Effector CD8-positive, alpha-beta T cell (primary cell): Measurements from ENCODE around the gene TCAP.

ENCODE experiments used
- DNase-seq: peaks from one replicate; lab custom pipeline; 2025; lab: John Stamatoyannopoulos, UW
- total RNA-seq, 4 experiments: gene quantifications; one replicate each; lab custom pipeline; 2026; lab: John Stamatoyannopoulos, UW

The TCAP gene
- total RNA-seq, result 0.88 to 3.6 (median 2.1) reads per million in 4 experiments

DNA sequence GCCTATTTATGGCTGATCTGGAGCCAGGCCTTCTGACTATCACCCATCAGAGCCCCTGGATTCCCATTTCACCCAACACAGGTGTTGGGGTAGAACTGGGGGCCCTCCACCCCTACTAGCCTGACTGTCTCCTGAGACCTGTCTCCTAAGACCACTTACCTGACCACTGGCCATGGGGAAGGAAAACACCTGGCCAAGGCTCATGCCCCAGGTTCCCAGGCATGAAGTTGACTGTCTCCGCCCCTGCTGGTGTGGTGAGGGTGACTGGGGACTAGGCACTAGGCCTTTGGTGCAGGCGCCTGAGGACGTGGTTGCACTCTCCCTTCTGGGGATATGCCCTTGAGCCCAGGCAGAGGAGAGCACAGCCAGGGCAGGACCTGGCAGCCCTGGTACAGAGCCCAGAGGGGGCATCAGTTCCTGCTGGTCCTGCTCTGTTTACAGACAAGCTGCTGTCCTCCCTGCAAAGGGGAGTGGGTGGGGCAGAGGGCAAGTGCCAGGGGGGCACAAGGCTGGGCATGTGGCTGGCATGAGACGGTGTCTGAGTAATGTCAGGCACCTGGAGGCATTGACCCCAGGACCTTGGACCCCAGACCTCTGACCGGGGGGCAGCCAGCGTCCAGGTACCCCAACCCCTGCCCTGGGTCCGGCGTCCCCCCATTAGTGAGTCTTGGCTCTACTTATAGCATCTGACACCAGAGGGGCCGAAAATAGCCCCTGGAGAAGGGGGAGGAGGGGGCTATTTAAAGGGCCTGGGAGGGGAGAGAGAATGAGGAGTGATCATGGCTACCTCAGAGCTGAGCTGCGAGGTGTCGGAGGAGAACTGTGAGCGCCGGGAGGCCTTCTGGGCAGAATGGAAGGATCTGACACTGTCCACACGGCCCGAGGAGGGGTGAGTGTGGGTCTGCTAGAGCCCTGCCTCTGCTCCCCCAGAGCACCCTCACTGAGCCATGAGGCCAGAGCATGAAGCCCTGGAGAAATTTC is at the start of gene TCAP:
Gene TCAP, plus strand, starts transcription at position 769 of the 981 bp plus-strand sequence. Its CDS starts 11 bp downstream, at position 780.
- DNase-seq, result no peak

- DNase-seq, result no peak
Measured at GRCh38 chr17:39615434-39615833, 49.7 kb upstream of the TCAP start.

DNA sequence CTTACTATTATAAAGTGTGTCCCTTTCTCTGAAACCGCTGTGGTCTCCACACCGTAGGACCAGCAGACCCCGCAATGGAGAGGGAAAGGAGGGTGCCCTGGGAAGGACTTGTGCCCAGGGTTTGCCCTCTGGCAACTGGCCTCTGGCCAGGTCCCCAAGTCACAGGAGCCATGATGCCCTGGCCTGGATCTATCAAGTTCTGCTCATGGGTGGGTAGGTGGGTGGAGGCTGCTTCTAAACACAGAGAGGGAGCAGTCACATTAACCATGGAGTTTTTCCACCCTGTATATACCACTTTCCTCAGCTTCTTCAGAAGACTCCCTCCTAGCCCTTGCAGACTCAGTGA is 48.1 kb upstream of the TCAP start:
- no peak for DNase-seq

GRCh38 chr17:39617446-39618245 is 47.5 kb upstream of the TCAP start:
- peak; percentile 39 for DNase-seq

DNA sequence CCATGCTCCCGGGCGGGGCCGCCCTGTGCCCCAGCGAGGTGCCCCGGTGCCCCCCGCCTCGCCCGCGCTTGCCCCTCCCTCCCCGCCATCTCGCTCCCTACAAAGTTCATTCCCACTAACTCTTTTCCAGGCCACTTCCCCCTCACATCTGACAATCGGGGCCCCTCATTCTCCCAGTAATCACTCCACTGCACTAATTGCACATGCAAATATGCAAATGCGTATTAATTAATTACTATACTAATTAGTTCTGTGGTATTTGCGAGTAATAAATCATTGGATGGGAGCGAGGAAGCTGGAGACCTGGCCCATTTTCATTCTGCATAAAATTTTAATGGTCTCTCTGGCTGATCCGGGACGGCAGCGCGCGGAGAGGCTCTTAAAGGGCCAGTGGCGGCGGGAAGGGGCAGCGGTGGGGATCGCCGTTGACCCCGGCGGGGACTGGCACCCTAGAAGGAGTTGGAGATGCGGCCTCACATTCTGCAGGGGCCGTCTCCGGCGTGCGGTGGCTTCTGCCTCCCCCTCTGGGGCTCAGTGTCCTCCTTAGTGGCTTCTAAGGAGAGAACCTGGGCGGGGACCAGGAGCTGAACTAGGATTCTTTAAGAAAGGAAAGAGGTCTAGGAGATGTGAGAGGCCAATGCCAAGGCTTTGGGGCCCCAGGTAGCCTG is 46.8 kb upstream of the TCAP start:
- DNase-seq, result no peak

DNA sequence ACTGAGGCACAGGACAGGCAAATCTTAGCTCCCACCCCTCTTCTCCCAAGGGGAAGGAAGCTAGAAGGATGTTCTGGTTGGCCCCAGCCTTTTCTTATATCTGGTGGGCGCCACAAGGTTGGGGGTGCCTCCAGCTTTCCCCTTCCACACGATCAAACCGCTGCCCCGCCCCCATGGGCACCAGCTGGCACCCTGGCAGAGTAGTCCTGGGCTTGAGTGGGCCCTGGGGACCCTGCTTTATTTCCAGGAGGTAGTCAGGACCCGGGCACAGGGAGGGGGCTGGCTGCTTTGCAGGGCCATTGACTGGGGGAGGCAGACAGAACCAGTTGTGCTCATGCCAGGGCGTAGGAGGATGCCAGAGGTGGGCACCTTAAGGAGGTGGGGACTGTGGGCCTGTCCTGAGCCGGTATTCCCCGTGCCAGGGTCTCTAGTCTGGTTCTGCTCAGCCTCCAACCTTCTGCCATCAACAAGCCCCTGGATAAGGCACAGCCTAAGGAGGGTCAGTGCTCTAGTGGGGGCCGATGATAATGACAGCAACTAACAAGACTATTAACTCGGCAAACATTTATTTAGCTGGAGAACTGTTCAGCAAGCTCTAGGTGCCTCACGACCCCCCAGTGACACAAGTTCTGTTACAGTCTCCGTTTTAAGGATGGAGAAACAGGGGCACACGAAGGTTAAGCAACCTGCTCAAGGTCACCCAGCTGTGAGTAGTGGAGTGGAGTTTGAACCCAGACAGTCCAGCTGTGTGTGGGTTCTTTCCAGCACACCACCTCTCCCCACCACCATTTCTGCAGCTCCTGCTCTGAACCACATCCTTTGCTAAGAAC is 46.0 kb upstream of the TCAP start:
- DNase-seq, result no peak

- no peak for DNase-seq
Measured at GRCh38 chr17:39619786-39620101, 45.4 kb upstream of the TCAP start.

DNA sequence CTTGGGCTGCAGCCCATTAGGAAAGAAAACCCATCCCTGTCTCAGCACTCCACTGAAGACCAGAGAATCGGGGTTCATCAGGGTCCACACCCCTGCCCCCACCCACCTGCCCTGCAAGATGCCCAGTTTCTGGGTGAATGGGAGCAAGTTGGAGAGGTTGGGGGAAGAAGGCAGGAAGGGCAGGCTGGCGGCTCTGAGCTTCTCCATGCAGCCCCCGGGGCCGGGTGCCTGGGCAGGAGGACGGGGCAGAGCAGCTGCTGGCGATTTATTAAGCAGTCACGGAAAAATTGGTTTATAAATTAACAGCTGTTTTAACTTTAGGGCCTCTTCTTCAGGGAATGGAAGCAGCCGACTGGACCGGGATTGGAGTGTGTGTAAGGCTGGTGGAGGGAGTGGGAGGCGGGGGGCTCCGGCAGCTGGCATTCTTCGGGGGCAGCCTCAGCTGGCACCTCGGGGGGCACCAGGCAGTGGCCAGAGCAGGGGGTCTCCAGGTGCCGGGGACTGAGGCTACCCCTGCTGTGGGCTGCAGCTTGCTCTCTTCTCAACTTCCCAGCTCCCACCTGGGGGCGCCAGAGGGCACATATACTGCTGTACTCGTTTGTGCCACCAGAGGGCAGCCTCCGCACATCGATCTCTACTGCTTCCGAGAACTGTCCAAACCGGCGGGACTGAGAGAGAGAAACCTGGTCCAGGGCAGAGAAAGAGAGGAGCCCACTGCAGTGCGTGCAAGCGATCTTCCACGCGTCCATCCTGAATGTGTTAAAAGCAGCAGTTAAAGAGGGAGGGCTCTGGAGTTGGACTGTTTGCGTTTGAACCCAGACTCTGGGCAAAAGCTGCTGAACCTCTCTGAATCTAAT is 43.4 kb upstream of the TCAP start:
- peak; percentile 86 for DNase-seq

GRCh38 chr17:39622380-39623006 is 42.7 kb upstream of the TCAP start:
- DNase-seq, result no peak

DNA sequence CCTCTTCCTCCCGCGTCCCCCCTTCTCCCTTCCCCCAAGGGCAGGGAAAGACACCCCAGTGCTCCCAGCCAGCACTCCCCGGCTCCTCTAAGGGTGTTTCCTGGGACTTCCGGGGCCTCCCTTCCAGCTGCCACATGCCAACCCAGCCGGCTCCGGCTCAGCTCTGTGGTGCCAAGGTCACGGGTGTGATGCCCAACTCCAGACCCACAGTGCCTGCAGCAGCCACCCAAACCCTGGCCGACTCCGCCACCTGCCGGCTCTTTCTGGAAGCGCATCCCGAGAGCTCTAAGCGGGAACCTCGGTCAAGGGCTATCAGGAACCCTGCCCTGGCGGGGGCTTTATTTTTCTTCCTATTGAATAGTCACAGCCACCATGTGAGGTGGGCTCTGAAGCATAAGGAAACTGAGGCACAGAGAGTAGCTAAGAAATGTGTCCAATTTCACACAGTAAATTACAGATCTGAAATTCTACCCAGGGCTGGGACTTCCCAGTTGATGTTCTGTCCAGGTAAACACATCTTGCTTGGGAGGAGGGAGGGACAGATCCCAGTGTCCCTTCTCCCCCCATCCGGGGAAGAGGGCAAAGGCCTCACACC is 41.7 kb upstream of the TCAP start:
- peak; percentile 79 for DNase-seq

- DNase-seq, result no peak
Measured at GRCh38 chr17:39624313-39624712, 40.8 kb upstream of the TCAP start.

DNA sequence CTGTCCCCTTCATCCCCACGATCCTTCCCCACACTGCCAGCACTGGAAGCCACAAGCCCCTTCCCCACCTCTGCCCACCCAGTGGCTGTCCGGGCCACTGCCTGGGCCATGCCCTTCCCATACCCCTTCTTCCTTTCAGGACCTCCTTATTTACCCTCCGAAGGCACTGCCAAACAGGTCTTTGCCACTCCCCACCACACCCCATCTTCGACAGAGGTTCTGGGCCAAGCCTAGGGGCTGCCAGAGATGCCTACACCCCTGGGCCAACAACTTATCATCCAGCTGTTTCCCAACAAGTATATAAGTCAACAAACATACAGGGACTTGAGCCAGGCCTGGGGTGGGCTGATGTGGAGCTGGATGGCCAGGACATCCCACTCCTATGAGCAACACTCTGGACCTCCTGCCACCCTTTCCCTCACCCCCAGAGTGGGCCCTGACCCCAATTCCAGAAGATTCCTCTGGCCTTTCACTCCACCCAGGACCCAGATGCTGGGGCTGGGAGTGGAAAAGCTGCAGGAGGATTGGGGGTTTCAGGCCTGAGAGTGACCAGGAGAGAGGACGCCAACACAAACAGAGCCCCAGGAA is 39.9 kb upstream of the TCAP start:
- no peak for DNase-seq

- no peak for DNase-seq
Measured at GRCh38 chr17:39626171-39627046, 38.7 kb upstream of the TCAP start, which contains the start of gene PPP1R1B. Gene PPP1R1B, plus strand, starts transcription at chr17:39626952. Its CDS starts 441 bp downstream, at chr17:39627393.

DNA sequence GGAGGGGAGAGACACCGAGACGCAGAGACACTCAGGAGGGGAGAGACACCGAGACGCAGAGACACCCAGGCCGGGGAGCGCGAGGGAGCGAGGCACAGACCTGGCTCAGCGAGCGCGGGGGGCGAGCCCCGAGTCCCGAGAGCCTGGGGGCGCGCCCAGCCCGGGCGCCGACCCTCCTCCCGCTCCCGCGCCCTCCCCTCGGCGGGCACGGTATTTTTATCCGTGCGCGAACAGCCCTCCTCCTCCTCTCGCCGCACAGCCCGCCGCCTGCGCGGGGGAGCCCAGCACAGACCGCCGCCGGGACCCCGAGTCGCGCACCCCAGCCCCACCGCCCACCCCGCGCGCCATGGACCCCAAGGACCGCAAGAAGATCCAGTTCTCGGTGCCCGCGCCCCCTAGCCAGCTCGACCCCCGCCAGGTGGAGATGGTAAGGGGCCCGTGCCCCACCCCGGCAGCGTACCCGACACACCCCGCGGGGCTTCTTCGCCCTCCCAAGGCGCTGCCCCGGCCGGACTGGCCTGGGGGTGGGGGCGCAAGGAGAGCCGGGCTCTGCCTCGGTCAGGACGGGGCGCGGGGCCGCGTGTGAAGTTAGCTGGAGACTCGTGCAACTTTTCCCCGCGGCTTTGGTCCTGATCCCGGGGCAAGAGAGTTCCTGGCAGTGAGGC is 38.0 kb upstream of the TCAP start:
- DNase-seq, result no peak

DNA sequence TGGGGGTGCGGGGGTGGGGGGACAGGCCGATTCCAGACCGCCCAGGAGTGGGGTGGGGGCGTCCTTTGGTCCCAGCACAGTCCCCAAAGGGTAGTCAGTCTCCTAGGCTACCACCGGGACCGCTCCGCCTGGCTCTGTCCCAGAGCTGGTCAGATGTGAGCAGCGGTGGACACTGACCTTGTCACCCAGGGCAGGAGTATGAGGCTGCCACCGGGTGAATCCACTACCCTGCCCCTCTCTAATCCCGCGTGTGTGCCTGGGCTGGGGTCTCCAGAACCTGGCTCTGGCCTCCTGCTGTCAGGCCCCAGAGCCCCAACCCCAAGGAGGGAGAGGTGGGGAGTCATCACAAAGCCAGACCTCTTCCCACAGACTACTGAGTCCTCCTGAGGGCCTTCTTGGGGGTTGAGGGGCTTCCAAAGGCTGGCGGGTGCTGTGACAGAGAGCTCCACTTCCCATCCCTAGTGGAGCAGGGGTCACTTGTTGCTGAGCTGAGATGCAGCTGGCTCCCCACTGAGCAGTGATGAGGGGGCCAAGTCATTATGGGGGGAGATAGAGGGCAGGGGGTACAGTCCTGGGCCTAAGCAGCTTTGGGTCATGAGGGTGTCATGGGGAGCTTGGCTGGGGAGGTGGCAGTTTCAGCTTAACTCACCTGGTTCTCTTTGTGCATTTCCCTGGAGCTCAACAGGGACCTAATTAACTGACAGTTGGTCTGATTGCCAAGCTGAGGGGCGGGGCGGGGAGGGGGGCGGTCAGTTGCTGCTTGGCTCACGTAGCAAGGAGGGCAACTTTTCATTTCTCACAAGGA is 37.2 kb upstream of the TCAP start:
- DNase-seq, result no peak

GRCh38 chr17:39628655-39629493 is 36.3 kb upstream of the TCAP start:
- no peak for DNase-seq
